HG03469 (cell line): Measurements from ENCODE around the gene MAN2A2.

Experiments used
- ATAC-seq: cut with Tn5 transposase; IDR thresholded peaks from one replicate; pipeline ENCODE4 v1.9.1; 2021; ENCODE audit warnings: mild to moderate bottlenecking, moderate library complexity, moderate number of reproducible peaks; ENCODE audit not compliant: unreplicated experiment

Gene MAN2A2

GRCh38 chr15:90883526-90883975 lies 19.6 kb upstream of the MAN2A2 start:
- ATAC-seq: no peak

GRCh38 chr15:90883976-90884718 lies 19.0 kb upstream of the MAN2A2 start, which contains the start of gene FES:
Gene FES, plus strand, starts transcription at chr15:90884504. Its CDS starts 542 bp downstream, at chr15:90885046.
- no peak for ATAC-seq

GRCh38 chr15:90884719-90885431 lies 18.2 kb upstream of the MAN2A2 start:
- no peak for ATAC-seq

- no peak for ATAC-seq
Measured at GRCh38 chr15:90885432-90886290, 17.4 kb upstream of the MAN2A2 start.

GRCh38 chr15:90886291-90886614 lies 16.8 kb upstream of the MAN2A2 start:
- ATAC-seq: no peak

- ATAC-seq: no peak
Measured at GRCh38 chr15:90887037-90887481, 16.0 kb upstream of the MAN2A2 start.

GRCh38 chr15:90889313-90889730 lies 13.8 kb upstream of the MAN2A2 start:
- no peak for ATAC-seq

- ATAC-seq: no peak
Measured at GRCh38 chr15:90889736-90890456, 13.2 kb upstream of the MAN2A2 start.

GRCh38 chr15:90890839-90891238 lies 12.3 kb upstream of the MAN2A2 start:
- no peak for ATAC-seq

- no peak for ATAC-seq
Measured at GRCh38 chr15:90891346-90891949, 11.7 kb upstream of the MAN2A2 start.

GRCh38 chr15:90892023-90892422 lies 11.1 kb upstream of the MAN2A2 start:
- ATAC-seq: no peak

- no peak for ATAC-seq
Measured at GRCh38 chr15:90892498-90893174, 10.5 kb upstream of the MAN2A2 start.

GRCh38 chr15:90893175-90894090 lies 9.7 kb upstream of the MAN2A2 start:
- ATAC-seq: no peak

GRCh38 chr15:90895571-90896117 lies 7.5 kb upstream of the MAN2A2 start:
- no peak for ATAC-seq

GRCh38 chr15:90897131-90897655 lies 5.9 kb upstream of the MAN2A2 start:
- ATAC-seq: peak; percentile 69

GRCh38 chr15:90901175-90902039 lies 1.7 kb upstream of the MAN2A2 start:
- ATAC-seq: no peak
